ENCODE measurements around the gene CPD. TPM values are rescaled to one million over a fixed set of nuclear protein-coding genes. Genes with fewer than 3 reads are reported as not detected.
"Not testable (repeated sequence)": the region's sequence is repeated elsewhere in the genome, so short reads cannot be mapped to it uniquely, and the experiment has no call there.

The CPD gene
- total RNA-seq, 1 donor from 2014 or later = 124 TPM

DNA sequence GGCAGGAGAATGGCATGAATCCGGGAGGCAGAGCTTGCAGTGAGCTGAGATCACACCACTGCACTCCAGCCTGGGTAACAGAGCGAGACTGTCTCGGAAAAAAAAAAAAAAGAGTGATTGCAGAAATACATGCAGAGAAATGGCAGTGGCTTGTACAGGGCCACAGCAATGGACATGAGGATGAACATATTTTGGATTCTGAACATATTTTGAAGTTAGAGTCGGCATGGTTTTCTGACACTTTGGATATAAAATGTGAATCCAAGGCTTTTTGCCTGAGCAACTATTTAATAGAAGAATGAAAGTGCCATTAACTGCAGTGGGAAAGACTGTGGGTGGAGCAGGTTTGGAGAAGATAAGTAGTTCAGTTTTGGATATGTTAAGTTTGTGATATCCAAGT lies 35.8 kb downstream of the CPD start:
- no peak overlapping the region for H3K27ac Mint-ChIP-seq
- H3K9me3 Mint-ChIP-seq (ENCODE audit: low read depth) = peaks cover 15% of the 10 kb centered on the region
- H3K4me1 Mint-ChIP-seq (ENCODE audit: low read depth) = peaks cover 5% of the 10 kb centered on the region
- no peak for DNase-seq (ENCODE audit: low spot score, unreplicated experiment)
- no peak overlapping the region for H3K4me3 Mint-ChIP-seq (ENCODE audit: low read depth)
- peaks cover 29% of the 10 kb centered on the region for H3K36me3 Mint-ChIP-seq (ENCODE audit: insufficient read depth)
- TF ChIP-seq, protein P1, sequence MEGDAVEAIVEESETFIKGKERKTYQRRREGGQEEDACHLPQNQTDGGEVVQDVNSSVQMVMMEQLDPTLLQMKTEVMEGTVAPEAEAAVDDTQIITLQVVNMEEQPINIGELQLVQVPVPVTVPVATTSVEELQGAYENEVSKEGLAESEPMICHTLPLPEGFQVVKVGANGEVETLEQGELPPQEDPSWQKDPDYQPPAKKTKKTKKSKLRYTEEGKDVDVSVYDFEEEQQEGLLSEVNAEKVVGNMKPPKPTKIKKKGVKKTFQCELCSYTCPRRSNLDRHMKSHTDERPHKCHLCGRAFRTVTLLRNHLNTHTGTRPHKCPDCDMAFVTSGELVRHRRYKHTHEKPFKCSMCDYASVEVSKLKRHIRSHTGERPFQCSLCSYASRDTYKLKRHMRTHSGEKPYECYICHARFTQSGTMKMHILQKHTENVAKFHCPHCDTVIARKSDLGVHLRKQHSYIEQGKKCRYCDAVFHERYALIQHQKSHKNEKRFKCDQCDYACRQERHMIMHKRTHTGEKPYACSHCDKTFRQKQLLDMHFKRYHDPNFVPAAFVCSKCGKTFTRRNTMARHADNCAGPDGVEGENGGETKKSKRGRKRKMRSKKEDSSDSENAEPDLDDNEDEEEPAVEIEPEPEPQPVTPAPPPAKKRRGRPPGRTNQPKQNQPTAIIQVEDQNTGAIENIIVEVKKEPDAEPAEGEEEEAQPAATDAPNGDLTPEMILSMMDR (IDR thresholded peaks at IDR 0.05; ENCODE audit: unreplicated experiment) = no peak
- no peaks in the 10 kb centered on the region for H3K27me3 Mint-ChIP-seq

- Mint-ChIP-seq H3K4me3 (ENCODE audit: low read depth) (no peak overlapping the region), H3K27ac (no peak overlapping the region), H3K36me3 (ENCODE audit: insufficient read depth) (peaks cover 23% of the 10 kb centered on the region), H3K4me1 (ENCODE audit: low read depth) (no peaks in the 10 kb centered on the region), H3K9me3 (ENCODE audit: low read depth) (peaks cover 9% of the 10 kb centered on the region), H3K27me3 (no peaks in the 10 kb centered on the region)
- no peak for DNase-seq (ENCODE audit: low spot score, unreplicated experiment)
- TF ChIP-seq, protein P1 (IDR thresholded peaks at IDR 0.05; ENCODE audit: unreplicated experiment) = no peak
These were observed 36.8 kb downstream of the CPD start for GRCh38 chr17:30415491-30415890.

- not testable (repeated sequence) for H3K4me3 Mint-ChIP-seq (ENCODE audit: low read depth); H3K27me3 Mint-ChIP-seq; H3K27ac Mint-ChIP-seq; H3K9me3 Mint-ChIP-seq (ENCODE audit: low read depth); DNase-seq (ENCODE audit: low spot score, unreplicated experiment)
- Mint-ChIP-seq H3K4me1 (ENCODE audit: low read depth) (peaks cover 12% of the 10 kb centered on the region), H3K36me3 (ENCODE audit: insufficient read depth) (peaks cover 18% of the 10 kb centered on the region)
These were observed 39.3 kb downstream of the CPD start for GRCh38 chr17:30418070-30418469.

DNA sequence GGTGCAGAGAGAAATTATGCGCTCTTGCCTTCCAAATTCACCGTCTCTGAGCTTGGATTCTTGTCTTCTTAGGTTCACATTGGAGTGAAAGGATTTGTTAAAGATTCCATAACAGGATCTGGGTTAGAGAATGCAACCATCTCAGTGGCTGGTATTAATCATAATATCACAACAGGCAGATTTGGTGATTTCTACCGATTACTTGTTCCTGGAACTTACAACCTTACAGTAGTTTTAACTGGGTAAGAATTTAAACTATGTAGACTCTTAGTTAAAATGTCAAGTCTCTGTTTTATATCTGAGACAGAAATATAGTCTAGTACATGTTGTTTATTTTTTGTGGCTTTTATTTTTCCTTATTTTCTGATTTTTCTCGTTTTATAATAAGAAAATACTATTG lies 42.9 kb downstream of the CPD start:
- TF ChIP-seq, protein P1 (IDR thresholded peaks at IDR 0.05; ENCODE audit: unreplicated experiment) = no peak
- peaks cover 12% of the 10 kb centered on the region for H3K4me1 Mint-ChIP-seq (ENCODE audit: low read depth)
- H3K36me3 Mint-ChIP-seq (ENCODE audit: insufficient read depth) = peaks cover 32% of the 10 kb centered on the region
- no peak for DNase-seq (ENCODE audit: low spot score, unreplicated experiment)
- H3K9me3 Mint-ChIP-seq (ENCODE audit: low read depth) = no peaks in the 10 kb centered on the region
- H3K27ac Mint-ChIP-seq = no peak overlapping the region
- H3K27me3 Mint-ChIP-seq = no peaks in the 10 kb centered on the region
- H3K4me3 Mint-ChIP-seq (ENCODE audit: low read depth) = no peak overlapping the region

DNA sequence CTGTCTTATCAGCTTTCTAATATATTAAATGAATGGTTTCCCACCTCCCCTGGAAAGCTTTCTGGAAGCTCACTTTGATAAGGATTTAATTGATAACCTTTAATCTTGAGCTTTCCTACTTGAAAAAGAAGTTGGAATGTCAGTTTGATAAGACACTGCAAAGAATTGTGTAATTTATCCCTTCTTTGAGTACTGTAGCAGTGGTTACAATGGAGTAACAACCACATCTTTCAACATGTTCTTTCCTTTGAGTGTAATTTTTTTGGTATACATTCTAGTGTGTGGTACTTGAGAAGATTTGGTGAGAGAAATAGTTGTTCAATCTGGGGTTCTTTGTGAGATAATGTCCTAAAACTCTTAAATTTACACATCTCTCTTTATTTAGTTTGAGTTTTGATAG lies 43.4 kb downstream of the CPD start:
- H3K4me3 Mint-ChIP-seq (ENCODE audit: low read depth) = no peak overlapping the region
- peaks cover 33% of the 10 kb centered on the region for H3K36me3 Mint-ChIP-seq (ENCODE audit: insufficient read depth)
- peaks cover 12% of the 10 kb centered on the region for H3K4me1 Mint-ChIP-seq (ENCODE audit: low read depth)
- no peaks in the 10 kb centered on the region for H3K9me3 Mint-ChIP-seq (ENCODE audit: low read depth)
- TF ChIP-seq, protein P1 (IDR thresholded peaks at IDR 0.05; ENCODE audit: unreplicated experiment) = no peak
- H3K27ac Mint-ChIP-seq = no peak overlapping the region
- no peak for DNase-seq (ENCODE audit: low spot score, unreplicated experiment)
- H3K27me3 Mint-ChIP-seq = no peaks in the 10 kb centered on the region

- no peaks in the 10 kb centered on the region for H3K27me3 Mint-ChIP-seq
- DNase-seq (ENCODE audit: low spot score, unreplicated experiment) = no peak
- peaks cover 39% of the 10 kb centered on the region for H3K36me3 Mint-ChIP-seq (ENCODE audit: insufficient read depth)
- peaks cover 12% of the 10 kb centered on the region for H3K4me1 Mint-ChIP-seq (ENCODE audit: low read depth)
- TF ChIP-seq, protein P1 (IDR thresholded peaks at IDR 0.05; ENCODE audit: unreplicated experiment) = no peak
- H3K27ac Mint-ChIP-seq = no peak overlapping the region
- H3K4me3 Mint-ChIP-seq (ENCODE audit: low read depth) = no peak overlapping the region
- H3K9me3 Mint-ChIP-seq (ENCODE audit: low read depth) = no peaks in the 10 kb centered on the region
These were observed 45.7 kb downstream of the CPD start for GRCh38 chr17:30424471-30424870.
